IPS-NIHi11 (cell line): Measurements from ENCODE around the gene DSC2.
A peak's percentile ranks its signal among the peaks of the same experiment; 100 is the strongest.
"Not testable (repeated sequence)": the region's sequence is repeated elsewhere in the genome, so short reads cannot be mapped to it uniquely, and the experiment has no call there.

Experiments
- DNase-seq: peaks from one replicate; pipeline ENCODE4 v3.0.0; 2012; ENCODE audit warnings: mixed read lengths, low spot score

Gene DSC2

GRCh38 chr18:31042406-31043181 lies 59.6 kb downstream of the DSC2 start, which contains the start of gene DSC3:
TSS of gene DSC3 (minus strand) at chr18:31042742. CDS start at chr18:31042660, 82 bp downstream.
- DNase-seq: peak; percentile 71

- DNase-seq: no peak
These were observed 60.2 kb downstream of the DSC2 start for GRCh38 chr18:31042084-31042405.

- peak; percentile 45 for DNase-seq
These were observed 60.7 kb downstream of the DSC2 start for GRCh38 chr18:31041271-31042083.

DNA sequence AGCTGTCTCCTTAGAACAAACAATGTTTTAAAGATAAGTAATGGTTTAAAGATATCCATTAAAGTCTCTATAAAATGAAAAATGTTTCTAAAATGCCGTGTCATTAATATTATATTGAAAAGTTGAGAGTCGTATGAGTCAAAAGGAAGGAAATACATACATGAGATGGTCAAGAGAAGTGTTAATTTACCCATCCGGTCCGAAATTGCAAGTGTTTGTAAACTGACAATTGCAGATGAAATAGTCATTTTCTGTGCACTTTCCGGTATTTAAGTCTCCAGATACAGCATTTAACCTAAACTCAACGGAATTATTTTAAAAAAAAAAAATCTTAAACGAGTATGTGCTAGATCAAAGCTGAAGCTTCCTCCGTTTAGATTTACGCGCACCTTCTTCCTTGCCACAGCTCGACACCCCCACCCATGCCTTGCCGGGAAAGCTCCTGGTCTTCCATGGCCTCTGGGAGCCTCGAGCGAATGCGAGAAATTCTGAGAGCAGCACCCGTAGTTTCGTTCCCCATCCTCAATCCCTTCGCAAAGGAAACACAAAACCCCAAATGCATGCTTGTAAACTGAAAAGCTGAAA lies 61.4 kb downstream of the DSC2 start:
- peak; percentile 20 for DNase-seq

- DNase-seq: no peak
These were observed 62.8 kb downstream of the DSC2 start for GRCh38 chr18:31039426-31039825.

DNA sequence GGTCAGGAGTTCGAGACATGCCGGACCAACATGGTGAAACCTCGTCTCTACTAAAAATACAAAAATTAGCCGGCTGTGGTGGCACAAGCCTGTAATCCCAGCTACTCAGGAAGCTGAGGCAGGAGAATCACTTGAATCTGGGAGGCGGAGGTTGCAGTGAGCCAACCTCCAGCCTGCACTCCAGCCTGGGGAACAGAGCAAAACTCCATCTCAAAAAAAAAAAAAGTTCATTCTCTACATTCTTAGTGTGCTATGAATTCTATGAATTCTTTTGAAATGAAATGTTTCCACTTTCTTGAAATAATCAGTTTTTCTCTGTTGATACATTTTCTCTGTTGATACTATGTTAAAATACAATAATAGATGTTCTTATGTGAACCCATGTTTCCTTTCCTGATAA lies 64.5 kb downstream of the DSC2 start:
- DNase-seq: not testable (repeated sequence)

- DNase-seq: no peak
These were observed 67.7 kb downstream of the DSC2 start for GRCh38 chr18:31034541-31034940.

DNA sequence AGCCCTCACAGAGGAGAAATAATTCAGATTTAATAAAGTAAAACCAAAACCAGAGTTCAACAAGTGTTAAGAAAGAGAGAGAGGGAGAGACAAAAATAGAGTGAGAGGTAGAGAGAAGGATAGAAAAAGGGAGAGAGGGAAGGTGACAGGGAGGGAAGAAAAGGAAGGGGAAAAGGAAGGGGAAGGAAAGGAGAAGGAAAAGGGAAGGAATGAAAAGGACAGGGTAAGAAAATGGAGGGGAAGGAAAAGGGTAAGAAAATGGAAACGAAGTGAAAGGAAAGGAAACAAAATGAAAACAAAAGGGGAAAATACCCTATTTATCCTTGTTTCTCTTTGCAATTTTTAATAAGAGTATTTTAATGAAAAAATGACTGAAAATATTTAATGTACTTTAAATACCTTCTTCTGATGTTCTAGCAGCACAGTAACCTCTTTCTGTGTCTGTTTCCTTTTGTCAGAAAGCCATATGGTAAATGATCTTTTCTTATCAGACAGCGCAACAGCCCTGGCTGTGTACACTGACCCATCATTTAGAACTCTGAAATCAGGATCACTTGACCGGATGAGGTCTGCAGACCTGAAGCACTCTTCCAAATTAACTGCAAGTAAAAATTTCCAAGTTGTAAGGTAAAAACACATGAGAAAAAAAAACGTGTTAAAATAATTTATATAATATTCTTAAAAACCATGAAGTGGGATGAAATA lies 71.5 kb downstream of the DSC2 start:
- DNase-seq: no peak

- DNase-seq: no peak
These were observed 86.3 kb downstream of the DSC2 start for GRCh38 chr18:31015715-31016434.

DNA sequence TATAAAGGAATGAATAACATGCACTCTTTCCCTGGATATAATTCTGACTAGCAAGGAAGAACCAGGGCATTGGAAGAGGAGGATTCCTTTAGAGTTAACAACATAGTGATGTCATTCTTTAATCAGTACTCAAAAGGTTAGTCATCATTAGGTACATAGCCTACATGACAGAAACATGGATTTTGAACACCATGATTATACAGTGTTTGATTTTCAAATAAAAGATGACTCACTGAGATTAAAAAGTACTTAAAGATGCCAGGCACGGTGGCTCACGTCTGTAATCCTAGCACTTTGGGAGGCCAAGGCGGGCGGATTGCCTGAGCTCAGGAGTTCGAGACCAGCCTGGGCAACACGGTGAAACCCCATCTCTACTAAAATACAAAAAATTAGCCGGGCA lies 90.8 kb downstream of the DSC2 start:
- DNase-seq: not testable (repeated sequence)

DNA sequence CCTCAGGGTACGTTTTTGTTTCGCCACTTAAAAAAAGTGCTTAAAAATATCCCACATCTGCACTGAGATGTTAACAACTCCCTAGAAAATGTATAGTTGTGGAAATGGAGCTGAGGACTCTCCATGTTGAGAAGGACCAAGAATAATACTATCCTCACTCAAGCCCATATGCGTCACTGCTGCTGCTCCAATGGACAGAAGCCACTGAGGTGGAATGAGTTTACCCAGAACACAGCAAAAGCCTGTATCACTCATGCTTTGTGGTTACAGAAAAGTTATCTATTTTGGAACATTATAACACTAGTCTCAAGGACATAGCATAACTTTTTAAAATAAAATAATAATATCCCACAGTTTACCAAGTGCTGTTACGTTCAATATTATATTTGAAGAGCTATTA lies 91.6 kb downstream of the DSC2 start:
- no peak for DNase-seq
